HepG2 (cell line): ENCODE results near the gene NPTXR. TPM values are rescaled to one million over a fixed set of nuclear protein-coding genes. Genes with fewer than 3 reads are reported as not detected.

ENCODE experiments used
- ATAC-seq: fragments of 200-7000 bp; cut with Tn5 transposase; 3 replicates; pipeline ENCODE4 v1.9.1; 2020; ENCODE audit warnings: mild to moderate bottlenecking, moderate library complexity
- BruUV-seq: library from RNA; stranded (reverse); fragments of 400-500 nt; replicated peaks from 2 replicates; lab custom pipeline; 2021; lab: Mats Ljungman, UMichigan
- CTCF ChIA-PET: fragments of 300-600 bp; formaldehyde crosslinking; extraction: SDS; loops from one replicate; lab custom pipeline; 2021; ENCODE audit warnings: low total read pairs, inconsistent platforms, low intra/inter-chr PET ratio; lab: Yijun Ruan, JAX
- POLR2A ChIA-PET: fragments of 350-600 bp; sonication (Branson Sonifier 250); formaldehyde crosslinking; loops from one replicate; lab custom pipeline; 2020; ENCODE audit warnings: antibody characterized with exemption, inconsistent platforms; lab: Yijun Ruan, JAX
- DNase-seq: peaks from one replicate; pipeline ENCODE4 v3.0.0-alpha.2; 2015; ENCODE audit warnings: low spot score
- FAIRE-seq: peaks from 3 replicates; lab custom pipeline; 2011; peaks lifted over from hg19 to GRCh38; lab: Jason Lieb, UNC
- H2AFZ ChIP-seq: one replicate; pipeline ENCODE4 v1.6.1; 2011; ENCODE audit warnings: low read length, inconsistent platforms
- H3K27ac ChIP-seq: fragments of 300-600 bp; 3 replicates; pipeline ENCODE4 v1.8.0; 2011; ENCODE audit warnings: mixed run types, mild to moderate bottlenecking, mixed read lengths, low read length, inconsistent platforms; ENCODE audit not compliant: insufficient read depth; ENCODE audit errors: extremely low read length
- H3K27me3 ChIP-seq, 2 experiments: fragments of 200-600 bp in 1 of 2; 2 replicates in 1 of 2; 3 replicates in 1 of 2; pipeline versions ENCODE4 v1.6.0 to v1.8.0; 2011; ENCODE audit warnings: low read length in 2 of 2, mild to moderate bottlenecking in 2 of 2, moderate library complexity in 2 of 2, inconsistent platforms in 1 of 2; ENCODE audit not compliant: insufficient read depth in 2 of 2, control insufficient read depth in 1 of 2
- H3K36me3 ChIP-seq, 2 experiments: fragments of 200-600 bp in 1 of 2; replicated peaks in 1 of 2; 2 replicates in 1 of 2; 3 replicates in 1 of 2; pipeline versions ENCODE4 v1.5.1 to v1.8.0; 2011; ENCODE audit warnings: low read length in 2 of 2, inconsistent platforms in 1 of 2; ENCODE audit not compliant: insufficient read depth in 2 of 2, control insufficient read depth in 1 of 2
- H3K4me1 ChIP-seq: 2 replicates; pipeline ENCODE4 v1.5.1; 2012; ENCODE audit warnings: low read length, inconsistent platforms; ENCODE audit not compliant: insufficient read depth
- H3K4me2 ChIP-seq: 2 replicates; pipeline ENCODE4 v1.6.0; 2011; ENCODE audit warnings: low read depth, low read length, inconsistent platforms
- H3K4me3 ChIP-seq, 3 experiments: fragments of 200-600 bp in 1 of 3; sonication (generic), shearing (Covaris generic) in 1 of 3; replicated peaks in 1 of 3; 2 replicates each; pipeline ENCODE4 v1.5.1; 2011 to 2016; ENCODE audit warnings: low read length in 3 of 3, inconsistent platforms in 2 of 3, low read depth in 2 of 3, mild to moderate bottlenecking in 2 of 3, control low read depth in 1 of 3, mixed read lengths in 1 of 3; ENCODE audit not compliant: insufficient read depth in 1 of 3
- H3K79me2 ChIP-seq: one replicate; pipeline ENCODE4 v1.6.1; 2011; ENCODE audit warnings: low read length, inconsistent platforms; ENCODE audit not compliant: insufficient read depth
- H3K9ac ChIP-seq: 2 replicates; pipeline ENCODE4 v1.6.0; 2011; ENCODE audit warnings: mild to moderate bottlenecking, low read depth, low read length, inconsistent platforms; ENCODE audit not compliant: insufficient read depth
- H3K9me3 ChIP-seq: 2 replicates; pipeline ENCODE4 v1.5.1; 2012; ENCODE audit warnings: mild to moderate bottlenecking, low read length
- H4K20me1 ChIP-seq: 2 replicates; pipeline ENCODE4 v1.6.0; 2011; ENCODE audit warnings: inconsistent platforms, mild to moderate bottlenecking, low read length, moderate library complexity; ENCODE audit not compliant: insufficient read depth
- ARID4A ChIP-seq: sonication (generic); formaldehyde crosslinking; IDR thresholded peaks from 2 replicates; pipeline ENCODE4 v1.5.0; 2020; ENCODE audit warnings: mild to moderate bottlenecking, missing genetic modification reagents, borderline replicate concordance
- ELF3 ChIP-seq: IDR thresholded peaks from 2 replicates; pipeline ENCODE4 v1.6.1; 2016; ENCODE audit warnings: missing genetic modification reagents, missing compliant biosample characterization
- FLYWCH1 ChIP-seq: sonication (generic); formaldehyde crosslinking; IDR thresholded peaks from 2 replicates; pipeline ENCODE4 v1.8.1; 2023; ENCODE audit warnings: mild to moderate bottlenecking, missing genetic modification reagents
- FOXK2 ChIP-seq: fragments of 450-650 bp; IDR thresholded peaks from 2 replicates; pipeline ENCODE4 v1.6.1; 2016
- HNF1A ChIP-seq, 2 experiments: sonication (generic) in 1 of 2; formaldehyde crosslinking in 1 of 2; IDR thresholded peaks; 2 replicates each; pipeline versions ENCODE4 v1.4.0 to v1.6.1; 2016 to 2020; ENCODE audit warnings: borderline replicate concordance in 1 of 2, low read depth in 1 of 2, mild to moderate bottlenecking in 1 of 2, missing genetic modification reagents in 1 of 2
- JUN ChIP-seq: sonication (generic); formaldehyde crosslinking; IDR thresholded peaks from 2 replicates; pipeline ENCODE4 v1.4.0; 2020; ENCODE audit warnings: mild to moderate bottlenecking, missing genetic modification reagents
- KLF9 ChIP-seq: IDR thresholded peaks from 2 replicates; pipeline ENCODE4 v1.6.1; 2016; ENCODE audit warnings: low read depth
- KMT2A ChIP-seq: sonication (generic); formaldehyde crosslinking; IDR thresholded peaks from 2 replicates; pipeline ENCODE4 v1.4.0; 2020; ENCODE audit warnings: missing genetic modification reagents
- MED1 ChIP-seq: sonication (generic); formaldehyde crosslinking; IDR thresholded peaks from 2 replicates; pipeline ENCODE4 v1.4.0; 2020; ENCODE audit warnings: missing genetic modification reagents
- MTA1 ChIP-seq: sonication (generic); formaldehyde crosslinking; IDR thresholded peaks from 2 replicates; pipeline ENCODE4 v1.4.0; 2020; ENCODE audit warnings: missing genetic modification reagents, mild to moderate bottlenecking, borderline replicate concordance
- SRF ChIP-seq: IDR thresholded peaks from 2 replicates; pipeline ENCODE4 v1.6.1; 2011; ENCODE audit warnings: mild to moderate bottlenecking, low read depth, low read length, moderate library complexity
- WGBS: methylation state at CpG from one replicate; pipeline ENCODE4 v1.1.6; 2017; ENCODE audit warnings: low lambda C conversion rate; 5-methylcytosine and 5-hydroxymethylcytosine counted together
- in situ Hi-C: cut with HindIII; loops from 2 replicates; pipeline ENCODE4 v1.10.0; 2017; ENCODE audit warnings: low pct_unique_long_range_greater_than_20kb; ENCODE audit not compliant: extremely low pct_ligation_motif_present
- intact Hi-C: fragments of 100-400 bp; cut with micrococcal nuclease; formaldehyde crosslinking; loops from one replicate; pipeline ENCODE4 v1.10.0; 2022; ENCODE audit not compliant: unreplicated experiment
- polyA plus RNA-seq, 8 experiments: library from polyadenylated mRNA; depleted of rRNA in 3 of 8; stranded (reverse) in 7 of 8; unstranded in 1 of 8; fragments of >200 nt; fragmentation: Illumina TruSeq in 4 of 8; extraction: Trizol in 4 of 8; gene quantifications; 2 replicates each; pipeline versions ENCODE4 v1.2.1 to v1.2.3, GENCODE V29; 2011 to 2016; ENCODE audit warnings: low read depth in 4 of 8, missing spikeins in 1 of 8, mixed read lengths in 1 of 8; ENCODE audit not compliant: insufficient read depth in 1 of 8
- total RNA-seq, 5 experiments: library from RNA; depleted of rRNA; stranded (reverse); fragments of >200 nt; fragmentation: Illumina TruSeq; extraction: Trizol; gene quantifications; 2 replicates each; pipeline ENCODE4 v1.2.3, GENCODE V29; 2016; ENCODE audit warnings: low read depth in 1 of 5
- TF ChIP-seq, protein P1 (sequence below): sonication (generic); formaldehyde crosslinking; IDR thresholded peaks from 2 replicates; pipeline ENCODE4 v1.5.0; 2020; ENCODE audit warnings: missing genetic modification reagents

The NPTXR gene
- total and polyA plus RNA-seq, 2 of the 13 experiments (the other 11 are each of a cell fraction or from before 2014, with no cell fraction given) = 2.6 to 4.8 TPM

GRCh38 chr22:38828616-38829205 lies 15.1 kb downstream of the NPTXR start (continued):
- TF ChIP-seq FLYWCH1 (CRISPR knock-in tag) (no peak), KLF9 (CRISPR knock-in tag) (no peak), ARID4A (CRISPR knock-in tag) (no peak)

DNA sequence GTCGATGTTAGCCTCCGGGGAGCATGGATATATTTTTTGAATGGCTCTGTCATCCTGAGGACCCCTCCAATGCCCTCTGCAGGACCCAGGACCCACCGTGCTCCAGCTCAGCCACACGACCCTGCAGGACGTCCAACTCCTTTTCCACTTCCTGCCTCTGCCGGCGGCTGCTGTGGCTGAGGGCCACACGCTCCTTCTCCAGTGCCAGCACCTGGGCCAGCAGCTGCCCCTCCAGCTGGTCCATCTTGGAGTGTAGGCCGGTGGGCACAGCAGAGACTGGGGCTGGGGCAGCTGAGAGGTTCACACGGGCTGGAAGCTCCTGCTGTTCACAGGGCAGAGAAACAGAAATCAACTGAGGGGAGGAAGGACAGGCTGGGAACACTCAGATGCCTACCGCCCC lies 15.6 kb downstream of the NPTXR start:
- no peaks in the 10 kb centered on the region for H3K4me1 ChIP-seq
- WGBS = 88% methylated on average over 10 of the region's 11 CpGs
- no peaks in the 10 kb centered on the region for H3K9me3 ChIP-seq
- no peak overlapping the region for H3K9ac ChIP-seq
- FAIRE-seq (no peak), ATAC-seq (no peak), DNase-seq (no peak)
- H4K20me1 ChIP-seq = no peaks in the 10 kb centered on the region
- intact Hi-C loops (no loop called here), in situ Hi-C loops (no loop called here)
- no peak overlapping the region for H3K4me3 ChIP-seq
- CTCF ChIA-PET = no interaction called here
- H3K4me2 ChIP-seq = no peak overlapping the region
- no peak for TF ChIP-seq ELF3 (CRISPR knock-in tag)
- TF ChIP-seq SRF = no peak
- TF ChIP-seq FOXK2 = no peak
- TF ChIP-seq MTA1 (CRISPR knock-in tag) = no peak
- no peak for TF ChIP-seq HNF1A (IDR thresholded peaks at IDR 0.05; ENCODE audit: low read depth)
- TF ChIP-seq HNF1A (CRISPR knock-in tag; IDR thresholded peaks at IDR 0.05; ENCODE audit: borderline replicate concordance) = no peak
- no peak for TF ChIP-seq MED1
- TF ChIP-seq JUN (CRISPR knock-in tag) = no peak
- TF ChIP-seq KMT2A (CRISPR knock-in tag) = no peak
- TF ChIP-seq, protein P1, sequence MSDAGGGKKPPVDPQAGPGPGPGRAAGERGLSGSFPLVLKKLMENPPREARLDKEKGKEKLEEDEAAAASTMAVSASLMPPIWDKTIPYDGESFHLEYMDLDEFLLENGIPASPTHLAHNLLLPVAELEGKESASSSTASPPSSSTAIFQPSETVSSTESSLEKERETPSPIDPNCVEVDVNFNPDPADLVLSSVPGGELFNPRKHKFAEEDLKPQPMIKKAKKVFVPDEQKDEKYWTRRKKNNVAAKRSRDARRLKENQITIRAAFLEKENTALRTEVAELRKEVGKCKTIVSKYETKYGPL (CRISPR knock-in tag) = no peak
- no peaks in the 10 kb centered on the region for H3K27me3 ChIP-seq
- no peaks in the 10 kb centered on the region for H3K36me3 ChIP-seq
- H2AFZ ChIP-seq = no peak overlapping the region
- POLR2A ChIA-PET = no interaction called here
- no TSS peak for BruUV-seq
- H3K79me2 ChIP-seq = no peaks in the 10 kb centered on the region
- no peak overlapping the region for H3K27ac ChIP-seq
